Measurements from ENCODE around the gene MAPRE3.
"Not testable (repeated sequence)": the region's sequence is repeated elsewhere in the genome, so short reads cannot be mapped to it uniquely, and the experiment has no call there.

MAPRE3 gene

DNA sequence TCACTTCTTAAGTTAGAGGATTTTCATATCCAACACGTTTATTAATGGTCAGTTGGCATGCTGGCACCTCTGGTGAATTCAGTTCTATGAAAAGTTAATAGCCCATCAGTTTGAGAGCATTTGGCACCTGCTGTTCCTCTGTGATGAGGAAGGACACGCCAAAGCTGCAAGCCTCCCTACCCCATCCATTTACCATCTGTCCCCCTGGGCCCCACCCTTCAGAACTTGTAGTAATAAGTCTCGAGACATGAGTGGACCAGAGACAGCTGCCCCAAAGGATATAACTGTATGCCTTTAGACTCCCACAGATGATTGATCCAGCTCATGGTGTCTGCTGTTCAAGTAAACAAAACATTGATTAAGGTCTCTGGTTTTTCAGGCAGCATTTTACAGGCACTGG is 94.7 kb downstream of the MAPRE3 start:
- in situ Hi-C loops (cut with MboI; ENCODE audit: low sequenced_read_pairs): no loop called here

DNA sequence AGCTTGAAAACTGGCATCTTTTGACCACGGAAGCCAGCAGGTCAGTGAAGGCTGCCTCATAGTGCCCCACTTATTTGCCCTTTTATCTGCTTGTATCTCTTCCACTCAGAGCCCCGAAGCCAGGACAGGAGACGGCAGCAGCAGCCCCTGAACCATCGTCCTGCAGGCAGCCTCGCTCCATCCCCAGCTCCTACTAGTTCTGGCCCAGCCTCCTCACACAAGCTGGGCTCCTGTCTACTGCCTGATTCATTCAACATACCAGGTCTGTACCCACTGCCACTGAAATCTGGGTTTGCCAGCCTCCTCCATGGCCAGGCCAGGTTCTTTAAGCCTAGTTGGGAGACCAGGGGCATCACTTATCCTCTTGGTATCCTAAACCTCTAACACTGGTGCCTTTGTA is 96.9 kb downstream of the MAPRE3 start:
- in situ Hi-C loops (cut with MboI; ENCODE audit: low sequenced_read_pairs): no loop called here

DNA sequence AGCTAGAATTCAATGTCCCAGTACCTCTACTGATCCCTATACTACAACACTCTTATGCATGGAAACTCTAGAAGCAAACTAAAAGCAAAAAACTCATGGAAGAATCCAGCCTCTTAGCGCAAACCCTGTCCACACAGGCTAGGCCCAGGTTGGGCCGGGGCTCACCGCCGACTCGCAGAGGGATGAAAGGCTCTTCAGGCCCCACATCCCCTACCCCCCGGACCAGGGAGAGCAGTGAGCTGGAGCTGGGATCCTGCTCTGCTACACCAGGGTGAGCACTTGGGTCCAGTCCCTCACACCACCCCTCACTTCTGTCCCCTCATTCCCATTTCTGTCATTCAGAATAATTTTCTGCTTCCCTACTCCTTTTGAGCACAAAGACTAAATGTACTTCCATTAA is 99.0 kb downstream of the MAPRE3 start:
- in situ Hi-C loops (cut with MboI; ENCODE audit: low sequenced_read_pairs): no loop called here

DNA sequence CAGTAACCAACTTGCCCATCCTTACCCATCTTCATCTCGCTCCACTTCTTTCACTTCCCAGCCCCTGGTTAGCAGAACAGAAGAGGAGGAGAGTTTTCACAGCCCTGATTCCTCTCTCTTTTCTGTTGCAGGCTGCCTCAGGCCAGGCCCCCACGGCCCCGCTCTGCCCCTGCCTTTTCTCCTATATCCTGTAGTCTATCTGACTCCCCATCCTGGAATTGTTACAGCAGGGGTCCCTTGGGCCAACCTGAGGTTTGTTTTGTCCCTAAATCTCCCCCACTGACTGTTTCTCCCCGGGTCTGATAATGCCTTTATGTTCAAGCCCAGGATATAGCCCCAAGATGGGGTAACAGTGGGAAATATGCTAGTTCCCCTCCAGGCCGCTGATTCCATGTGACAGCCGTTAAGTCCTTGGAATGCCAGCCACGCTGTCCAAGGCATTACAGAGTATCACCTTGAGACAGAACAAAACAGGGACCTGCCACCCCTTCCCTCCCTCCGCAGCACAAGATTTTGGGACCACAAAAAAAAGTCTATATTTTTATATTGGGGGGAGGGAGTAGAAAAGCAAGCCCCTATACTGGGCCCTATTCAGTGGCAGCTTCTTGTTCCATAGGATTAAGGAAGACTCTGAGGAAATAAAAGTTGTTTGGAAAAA is 99.7 kb downstream of the MAPRE3 start:
- in situ Hi-C loops (cut with MboI; ENCODE audit: low sequenced_read_pairs): no loop called here

DNA sequence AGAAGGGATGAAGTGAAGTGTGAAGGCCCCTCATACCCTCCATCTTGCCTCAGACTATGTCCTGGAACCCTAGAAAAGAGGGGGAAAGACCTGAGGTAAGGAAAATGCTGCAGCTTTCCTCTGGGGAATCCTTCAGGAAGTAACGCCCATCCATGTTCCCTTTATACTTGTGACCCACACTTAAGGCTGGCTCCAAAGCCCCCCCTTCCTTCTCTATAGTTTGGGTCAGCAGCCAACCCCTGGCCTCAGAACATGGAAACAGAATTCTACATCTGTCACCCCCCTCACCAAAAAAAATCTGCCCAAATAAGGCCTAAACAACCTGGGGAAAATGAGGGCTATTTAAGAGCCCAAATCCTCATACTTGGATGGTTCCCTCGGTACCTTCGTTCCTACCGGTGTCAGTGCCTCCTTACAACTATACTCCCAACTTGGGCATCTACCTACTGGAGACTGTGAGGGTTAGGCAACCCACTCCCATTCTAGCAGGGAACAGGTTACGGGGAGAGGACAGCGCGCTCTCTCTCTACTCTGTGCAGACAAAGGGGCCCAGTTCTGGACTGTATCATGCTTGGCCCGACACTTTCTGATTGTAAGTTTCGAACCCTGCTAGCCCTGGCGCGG is 100.3 kb downstream of the MAPRE3 start:
- in situ Hi-C loops (cut with MboI; ENCODE audit: low sequenced_read_pairs): no loop called here

DNA sequence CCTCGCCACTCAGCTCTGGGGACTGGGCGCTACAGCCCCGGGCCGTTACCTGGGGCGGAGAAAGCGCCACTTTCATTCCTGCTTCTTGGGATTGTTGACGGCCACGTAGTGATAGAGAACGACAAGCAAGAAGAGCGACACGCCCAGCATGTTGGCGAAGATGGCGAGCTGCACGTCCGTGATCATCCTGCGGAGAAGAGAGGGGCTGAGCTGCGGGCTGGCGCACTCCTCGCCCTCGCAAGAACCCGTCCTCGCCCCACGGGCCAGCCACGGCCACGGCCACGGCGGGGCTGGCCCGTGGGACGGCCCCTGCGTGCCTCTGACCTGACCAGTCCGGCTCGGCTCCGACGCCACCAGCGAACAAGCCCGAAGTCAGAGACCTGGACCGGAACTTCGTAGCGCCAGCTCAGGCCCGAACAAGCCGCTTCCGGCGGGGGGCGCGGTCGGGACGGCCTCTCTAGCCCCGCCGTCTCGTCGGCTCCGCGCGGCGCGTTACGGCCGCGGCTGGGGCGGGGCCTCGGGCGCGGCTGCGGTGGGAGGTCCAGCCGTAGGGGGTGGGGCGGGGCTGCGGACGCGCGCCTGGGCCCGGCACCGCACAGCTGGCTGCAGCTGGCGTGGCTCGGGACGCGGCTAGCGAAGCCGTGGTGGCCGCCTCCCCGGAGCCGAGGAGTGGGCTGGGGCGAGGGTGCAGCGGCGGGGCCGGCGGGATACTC is 101.0 kb downstream of the MAPRE3 start, which contains the start of gene OST4:
OST4 (minus strand) TSS at position 378 of the 713 bp plus-strand sequence.
- in situ Hi-C loops (cut with MboI; ENCODE audit: low sequenced_read_pairs): no loop called here

DNA sequence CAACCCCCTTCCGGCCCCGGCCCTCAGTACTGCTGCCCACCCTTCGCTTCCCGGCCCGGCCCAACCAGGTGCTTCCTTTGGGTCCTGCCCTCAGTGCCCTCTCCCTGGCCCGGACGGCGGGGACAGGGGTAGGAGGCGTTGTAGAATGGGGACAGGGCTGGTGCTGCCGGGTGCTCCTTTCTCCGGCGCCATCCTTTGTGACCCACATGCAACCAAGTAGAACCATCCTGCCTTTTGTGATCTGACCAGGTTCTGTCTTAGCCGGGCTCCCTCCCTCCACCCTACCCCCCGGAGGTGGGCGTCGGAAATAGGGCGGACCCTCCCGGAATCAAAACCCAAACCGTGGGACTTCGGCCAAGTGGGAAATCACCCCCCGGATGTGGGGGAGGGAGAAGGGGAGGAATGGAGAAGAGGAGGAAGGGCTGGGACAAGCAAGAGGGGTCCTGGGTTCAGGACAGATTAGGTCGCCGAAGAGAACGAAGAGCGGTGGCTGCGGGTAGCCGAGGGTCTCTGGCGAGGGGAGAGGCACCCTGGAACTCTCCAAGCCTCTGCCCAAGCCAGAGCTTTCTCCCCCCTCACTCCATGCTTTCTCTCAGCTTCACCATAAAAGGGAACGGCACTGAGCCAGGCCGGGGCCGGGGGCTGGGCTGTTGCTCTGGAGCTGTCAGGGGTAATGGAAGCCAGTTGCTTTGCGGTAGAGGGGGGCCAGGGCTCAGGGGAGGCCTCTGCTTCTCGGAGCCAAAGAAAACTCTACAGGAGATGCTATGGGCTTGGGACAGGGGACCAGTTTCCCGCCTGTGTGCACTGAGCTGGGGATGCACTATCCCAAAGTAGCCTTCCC is 101.8 kb downstream of the MAPRE3 start:
- in situ Hi-C loops (cut with MboI; ENCODE audit: low sequenced_read_pairs): no loop called here

DNA sequence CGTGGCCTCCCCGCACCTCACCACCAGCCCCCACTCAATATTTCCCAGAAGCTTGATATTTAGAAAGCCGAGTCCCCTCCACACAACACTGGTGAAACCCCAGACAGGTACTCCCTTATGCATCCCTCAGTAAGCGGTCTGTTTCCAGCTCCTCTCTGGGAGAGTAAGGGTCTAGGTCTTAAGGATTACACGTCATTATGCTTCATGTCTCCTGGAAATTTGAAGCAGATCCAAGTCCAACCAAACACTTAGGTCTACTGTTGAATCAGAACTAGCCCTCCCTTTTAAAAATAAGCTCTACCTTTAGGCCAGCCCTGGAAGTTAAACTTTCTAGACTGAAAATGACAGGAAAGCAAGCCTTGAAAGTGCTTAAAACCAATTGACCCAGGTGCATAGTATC is 102.5 kb downstream of the MAPRE3 start:
- in situ Hi-C loops (cut with MboI; ENCODE audit: low sequenced_read_pairs): no loop called here

DNA sequence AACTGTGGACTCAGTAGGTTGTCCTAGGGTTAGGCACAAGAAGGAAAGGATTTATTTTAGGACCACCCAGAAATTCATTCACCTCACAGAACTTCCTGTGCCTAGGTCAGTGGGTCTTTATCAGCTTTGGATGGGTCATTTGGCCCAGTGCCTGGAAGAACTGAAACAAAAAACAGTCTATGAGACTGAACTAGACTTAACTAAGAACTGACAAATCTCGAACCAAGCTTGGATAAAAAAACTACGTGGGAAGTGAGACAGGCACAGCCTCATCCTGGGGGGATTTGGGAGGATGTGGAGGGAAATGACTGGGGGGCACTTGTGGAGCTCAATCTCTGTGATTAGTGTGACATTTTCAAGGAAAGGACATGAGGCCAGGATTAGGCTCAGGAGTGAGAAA is 103.3 kb downstream of the MAPRE3 start:
- in situ Hi-C loops (cut with MboI; ENCODE audit: low sequenced_read_pairs): no loop called here

DNA sequence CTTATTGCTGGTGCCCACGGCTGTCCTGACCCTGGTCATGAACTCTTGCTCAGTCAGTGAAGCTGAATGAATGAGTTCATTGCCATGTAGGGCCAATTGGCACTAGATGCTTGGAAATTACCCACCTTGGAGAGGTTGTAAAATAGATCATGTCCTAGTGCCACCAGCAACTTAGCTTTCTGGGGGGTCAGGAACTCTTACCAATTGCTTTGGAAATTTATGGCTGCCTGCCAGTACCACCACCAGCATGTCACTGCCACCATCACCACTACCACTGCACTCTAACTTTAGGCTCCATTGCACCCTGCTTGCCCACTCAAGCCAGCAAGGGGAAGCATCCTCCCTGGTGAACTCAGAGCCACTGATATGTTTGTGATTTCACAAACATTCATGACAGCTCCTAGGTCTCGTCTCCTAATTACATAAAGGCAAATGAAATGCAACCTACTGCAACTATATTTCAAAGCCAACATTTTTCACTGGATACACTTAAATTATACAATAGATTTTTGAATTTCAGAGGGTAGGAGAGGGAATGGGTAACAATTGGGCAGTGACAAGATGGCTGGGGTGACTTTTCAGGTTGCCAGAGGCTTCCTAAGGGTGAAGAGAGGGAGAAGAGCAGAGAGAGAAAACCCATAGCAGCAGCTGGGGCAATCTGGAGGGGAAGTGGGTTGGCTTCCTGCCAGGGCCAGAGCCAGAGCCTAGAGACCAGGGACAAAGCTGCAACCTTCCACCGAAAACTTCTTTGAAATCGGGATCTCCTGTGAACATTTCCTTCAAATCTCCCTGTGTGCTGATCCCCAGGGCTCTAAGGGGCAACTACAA is 104.5 kb downstream of the MAPRE3 start:
- in situ Hi-C loops (cut with MboI; ENCODE audit: low sequenced_read_pairs): no loop called here

DNA sequence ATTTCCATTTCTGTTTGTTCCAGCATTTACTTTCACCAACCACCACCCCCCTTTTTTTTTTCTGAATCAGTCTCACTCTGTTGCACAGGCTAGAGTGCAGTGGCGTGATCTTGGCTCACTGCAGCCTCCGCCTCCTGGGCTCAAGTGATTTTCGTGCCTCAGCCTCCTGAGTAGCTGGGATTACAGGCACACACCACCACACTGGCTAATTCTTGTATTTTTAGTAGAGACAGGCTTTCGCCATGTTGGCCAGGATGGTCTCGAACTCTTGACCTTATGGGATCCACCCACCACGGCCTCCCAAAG is 105.1 kb downstream of the MAPRE3 start:
- in situ Hi-C loops (cut with MboI; ENCODE audit: low sequenced_read_pairs): not testable (repeated sequence)

DNA sequence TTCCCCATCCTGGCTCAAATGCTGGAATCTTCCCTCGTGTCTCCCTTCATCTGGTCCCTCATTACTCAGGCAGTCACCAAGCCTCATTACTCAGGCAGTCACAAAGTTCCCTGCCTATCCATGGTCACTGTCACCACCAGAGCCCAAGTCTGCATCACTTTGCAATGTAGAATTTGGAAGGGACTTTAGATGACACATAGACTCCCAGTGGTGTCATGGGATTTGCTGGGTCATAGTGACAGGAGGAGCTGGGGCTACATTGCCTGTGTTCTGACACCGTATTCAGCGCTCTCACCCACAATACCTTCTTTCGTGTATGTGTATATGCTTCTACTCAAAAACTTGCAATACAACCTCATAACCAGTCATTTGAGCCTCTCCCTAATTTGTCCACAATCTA is 105.9 kb downstream of the MAPRE3 start:
- in situ Hi-C loops (cut with MboI; ENCODE audit: low sequenced_read_pairs): no loop called here
